HG02884 (cell line): ENCODE measurements around the gene IL17C.
"Not testable (repeated sequence)": the region's sequence is repeated elsewhere in the genome, so short reads cannot be mapped to it uniquely, and the experiment has no call there.

Source experiments
- ATAC-seq: cut with Tn5 transposase; IDR thresholded peaks from one replicate; pipeline ENCODE4 v1.9.1; 2021; ENCODE audit warnings: mild to moderate bottlenecking, moderate library complexity; ENCODE audit not compliant: unreplicated experiment

IL17C gene

DNA sequence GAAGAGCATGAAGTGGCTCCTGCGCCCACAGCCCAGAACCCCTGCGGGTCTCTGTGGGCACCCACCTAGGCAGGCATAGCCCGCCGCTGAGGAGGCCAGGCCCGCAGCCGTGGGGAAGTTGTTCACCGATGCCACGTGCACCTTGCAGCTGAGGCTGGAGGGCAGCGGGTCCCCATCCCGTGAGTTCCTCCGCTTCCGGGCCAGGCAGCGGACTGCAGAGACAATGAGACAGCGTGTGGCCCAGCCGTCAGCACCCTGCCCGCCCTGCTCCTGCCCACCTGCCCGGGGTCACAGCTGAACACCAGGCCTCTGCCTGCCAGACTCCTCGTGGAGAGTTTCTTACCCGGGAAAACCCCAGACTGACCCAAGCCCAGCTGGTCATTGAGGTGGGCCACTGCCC is 19.0 kb downstream of the IL17C start:
- no peak for ATAC-seq

GRCh38 chr16:88658714-88659113 is 20.3 kb downstream of the IL17C start:
- no peak for ATAC-seq

GRCh38 chr16:88659160-88659559 is 20.8 kb downstream of the IL17C start:
- ATAC-seq, result no peak

DNA sequence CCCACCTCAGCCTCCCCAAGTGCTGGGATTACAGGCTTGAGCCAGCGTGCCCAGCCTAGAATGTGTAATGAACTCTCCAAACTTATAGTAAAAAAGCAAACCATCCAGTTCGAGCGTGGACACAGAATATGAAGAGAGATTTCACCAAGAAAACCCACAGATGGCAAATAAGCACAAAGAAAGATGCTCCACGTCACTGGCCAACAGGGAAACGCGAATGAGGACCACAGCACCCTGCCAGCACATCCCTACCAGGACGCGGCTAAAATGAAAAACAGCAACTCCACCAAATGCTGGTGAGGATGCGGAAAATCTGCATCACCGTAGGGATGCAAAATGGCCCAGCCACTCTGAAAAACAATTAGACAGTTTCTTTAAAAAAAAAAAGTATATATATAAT is 23.1 kb downstream of the IL17C start:
- ATAC-seq, result no peak

- no peak for ATAC-seq
These were observed 24.0 kb downstream of the IL17C start for GRCh38 chr16:88662222-88662842.

DNA sequence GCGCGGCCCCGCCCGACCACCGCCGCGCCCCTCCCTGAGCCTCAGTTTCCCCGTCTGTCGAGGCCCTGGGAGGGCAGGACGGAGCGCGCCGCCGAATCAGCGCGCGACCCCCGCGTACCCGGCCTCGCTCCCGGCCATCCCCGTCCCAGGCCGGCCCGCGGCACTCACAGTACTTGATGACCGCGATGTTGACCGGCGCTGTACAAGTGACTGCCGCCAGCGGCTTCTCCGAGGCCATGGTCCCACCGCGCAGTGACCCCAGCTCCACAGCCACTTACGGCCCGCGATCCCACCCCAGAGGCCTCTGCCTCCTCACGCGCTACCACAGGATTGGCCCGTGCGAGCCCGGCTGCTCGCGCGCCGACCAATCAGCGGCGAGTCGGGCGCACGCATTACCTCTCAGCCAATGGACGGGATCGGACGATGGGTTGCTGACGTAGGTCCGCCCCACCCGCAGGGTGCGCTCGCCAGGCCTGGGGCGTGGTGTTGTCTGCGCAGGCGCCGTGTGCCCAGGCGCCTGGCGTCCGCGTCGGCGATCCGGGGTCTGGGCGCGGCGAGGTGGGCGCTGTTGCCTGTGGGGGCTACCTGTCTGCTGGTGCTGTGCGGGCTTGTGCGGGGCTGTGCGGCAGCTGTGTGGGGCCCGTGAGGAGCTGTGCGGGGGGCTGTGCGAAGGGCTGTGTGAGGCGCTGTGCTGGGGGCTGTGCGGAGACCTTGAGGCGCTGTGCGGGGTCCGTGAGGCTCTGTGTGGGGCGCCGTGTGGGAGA is 24.7 kb downstream of the IL17C start, which contains the start of gene MVD:
Gene MVD (minus strand): TSS at position 249 of the 764 bp plus-strand sequence. CDS start 11 bp downstream, at position 238.
- peak; percentile 92 for ATAC-seq

DNA sequence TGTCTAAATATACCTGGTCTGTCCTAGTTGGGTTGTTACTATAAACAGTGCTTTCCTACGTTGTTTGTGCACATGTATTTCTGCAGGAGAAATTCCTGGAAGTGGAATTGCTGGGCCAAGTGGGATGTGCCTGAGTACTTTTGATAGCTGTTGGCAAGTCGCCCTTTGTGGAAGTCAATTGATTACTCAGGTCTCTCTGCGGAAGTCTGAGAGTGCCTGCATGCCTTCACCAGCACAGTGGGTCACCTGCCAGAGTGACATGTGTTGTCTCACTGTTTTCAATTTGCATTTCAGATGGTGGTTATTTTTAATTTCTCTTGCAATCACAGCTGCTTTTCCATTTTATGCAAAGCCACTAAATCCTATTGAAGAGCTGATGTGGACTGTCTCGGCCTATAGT is 26.8 kb downstream of the IL17C start:
- no peak for ATAC-seq

GRCh38 chr16:88665570-88665969 is 27.2 kb downstream of the IL17C start:
- no peak for ATAC-seq

GRCh38 chr16:88667461-88667860 is 29.1 kb downstream of the IL17C start:
- ATAC-seq, result no peak

DNA sequence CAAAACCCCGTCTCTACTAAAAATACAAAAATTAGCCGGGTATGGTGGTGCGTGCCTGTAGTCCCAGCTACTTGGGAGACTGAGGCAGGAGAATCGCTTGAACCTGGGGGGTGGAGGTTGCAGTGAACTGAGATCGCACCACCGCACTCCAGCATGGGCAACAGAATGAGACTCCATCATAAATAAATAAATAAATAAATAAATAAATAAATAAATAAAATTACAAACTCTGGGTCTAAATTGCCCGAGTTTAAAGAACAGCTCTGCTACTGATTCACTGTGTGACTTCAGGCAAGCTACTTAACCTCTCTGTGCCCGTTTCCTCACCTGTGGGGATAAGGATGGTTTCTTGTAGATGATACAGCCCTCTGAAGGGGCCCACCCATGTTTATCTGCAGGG is 31.1 kb downstream of the IL17C start:
- not testable (repeated sequence) for ATAC-seq

- no peak for ATAC-seq
These were observed 31.6 kb downstream of the IL17C start for GRCh38 chr16:88669980-88670379.

- no peak for ATAC-seq
These were observed 33.4 kb downstream of the IL17C start for GRCh38 chr16:88671806-88672205.

GRCh38 chr16:88672776-88673175 is 34.4 kb downstream of the IL17C start:
- no peak for ATAC-seq

- ATAC-seq, result no peak
These were observed 35.5 kb downstream of the IL17C start for GRCh38 chr16:88673716-88674379.

- no peak for ATAC-seq
These were observed 38.3 kb downstream of the IL17C start for GRCh38 chr16:88676502-88677242.

DNA sequence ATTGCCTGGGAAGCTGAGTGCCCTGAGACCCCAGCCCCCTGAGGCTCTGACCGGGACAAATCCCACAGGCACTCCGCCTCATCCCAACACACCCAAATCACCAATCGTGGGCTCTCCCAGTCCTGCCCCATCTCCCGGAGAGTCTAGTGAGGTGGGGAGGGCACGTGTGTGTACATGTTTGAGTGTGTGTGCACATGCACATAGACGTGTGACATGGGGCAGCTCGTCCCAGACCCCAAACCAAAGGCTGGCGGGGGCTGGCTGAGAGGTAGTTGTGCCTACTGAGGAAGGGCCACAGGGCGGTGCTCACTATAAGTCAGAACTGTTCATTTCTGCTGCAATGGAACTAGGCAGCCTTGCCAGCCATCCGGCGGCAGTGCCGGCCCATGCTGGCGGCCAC is 39.3 kb downstream of the IL17C start:
- ATAC-seq, result no peak

DNA sequence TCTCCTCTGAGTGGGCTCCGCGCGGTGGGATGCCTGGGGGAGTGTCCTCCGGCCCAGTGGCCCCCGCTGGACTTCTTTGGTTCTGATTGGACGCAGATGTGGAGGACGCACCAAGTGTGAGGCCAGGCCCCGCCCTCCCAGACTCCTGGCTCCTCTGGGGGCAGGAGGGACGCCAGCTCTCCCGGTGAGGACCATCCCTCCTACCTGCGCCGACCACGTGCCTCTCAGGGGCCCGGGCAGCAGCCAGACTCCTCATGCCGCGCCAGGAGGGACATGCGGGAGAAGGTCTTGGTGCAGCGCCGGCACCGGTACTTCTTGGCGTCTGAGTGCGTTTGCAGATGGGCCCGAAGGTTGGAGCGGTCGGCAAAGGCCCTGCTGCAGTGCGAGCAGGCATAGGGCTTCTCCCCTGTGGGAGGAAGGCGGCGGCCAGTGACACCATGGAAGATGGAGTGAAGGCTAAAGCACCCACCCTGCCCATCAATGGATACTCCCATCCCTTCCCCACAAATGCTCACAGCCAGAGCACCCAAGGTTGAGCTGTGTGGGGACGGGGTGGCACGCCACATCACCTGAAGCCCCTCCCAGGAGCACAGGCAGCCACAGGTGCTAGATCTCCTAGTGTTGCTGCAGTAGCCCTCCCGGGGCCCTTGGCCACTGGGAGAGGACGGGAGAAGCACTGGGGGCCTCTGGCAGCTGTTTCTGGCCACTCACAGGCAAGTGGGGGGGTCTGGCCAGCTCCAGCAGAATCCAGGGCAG is 40.0 kb downstream of the IL17C start:
- no peak for ATAC-seq

GRCh38 chr16:88680554-88681083 is 42.2 kb downstream of the IL17C start:
- ATAC-seq, result no peak

DNA sequence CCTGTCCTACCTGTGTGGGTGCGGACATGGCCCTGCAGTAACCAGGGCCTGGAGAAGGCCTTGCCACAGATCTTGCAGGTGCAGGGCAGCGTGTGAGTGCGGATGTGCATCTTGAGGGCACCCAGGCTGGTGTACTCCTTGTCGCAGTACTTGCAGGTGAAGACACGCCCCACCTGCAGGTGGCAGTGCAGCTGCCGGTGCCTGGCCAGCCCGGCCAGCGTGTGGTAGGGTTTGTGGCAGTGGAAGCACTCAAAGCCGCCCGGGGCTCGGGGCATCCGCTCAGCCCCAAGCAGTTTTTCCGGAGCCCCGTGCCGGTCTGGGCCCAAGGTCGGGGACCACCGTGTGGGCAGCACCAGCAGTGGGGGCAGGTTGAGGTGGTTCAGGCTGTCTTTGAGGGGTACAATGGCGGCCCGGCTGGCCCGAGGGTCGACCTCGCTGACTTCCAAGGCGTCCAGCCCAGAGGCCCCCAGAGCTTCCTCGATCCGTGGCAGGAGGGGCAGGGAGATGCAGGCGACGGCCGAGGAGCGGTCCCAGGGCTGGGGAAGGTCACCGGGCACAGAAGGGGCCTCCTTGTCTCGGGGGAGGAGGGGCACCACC is 42.8 kb downstream of the IL17C start:
- ATAC-seq, result no peak
